ENCODE measurements around the gene OPCML. TPM values are rescaled to one million over a fixed set of nuclear protein-coding genes. Genes with fewer than 3 reads are reported as not detected.

The OPCML gene
- total and polyA plus RNA-seq, 2 of the 13 experiments (the other 11 are each of a cell fraction or from before 2014, with no cell fraction given), result not detected

DNA sequence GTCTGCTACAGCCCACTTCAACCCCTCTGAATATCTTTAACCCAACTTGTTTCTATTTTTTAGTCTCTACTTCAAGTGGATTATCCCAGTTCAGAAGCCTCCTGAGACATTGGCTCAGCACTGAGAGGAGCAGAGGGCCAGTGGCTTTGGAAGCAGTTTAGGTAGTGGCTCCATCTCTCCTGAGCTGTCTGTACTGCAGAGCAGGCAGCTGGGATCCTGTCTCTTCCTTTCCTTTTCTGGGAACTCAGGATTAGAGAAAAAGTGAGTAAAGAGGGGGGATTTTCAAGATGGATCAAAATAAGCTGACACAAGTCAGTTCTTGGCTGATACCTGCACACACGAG is 512.0 kb downstream of the OPCML start (continued):
- no peak for TF ChIP-seq ZKSCAN5 (CRISPR knock-in tag; IDR thresholded peaks at IDR 0.05)

DNA sequence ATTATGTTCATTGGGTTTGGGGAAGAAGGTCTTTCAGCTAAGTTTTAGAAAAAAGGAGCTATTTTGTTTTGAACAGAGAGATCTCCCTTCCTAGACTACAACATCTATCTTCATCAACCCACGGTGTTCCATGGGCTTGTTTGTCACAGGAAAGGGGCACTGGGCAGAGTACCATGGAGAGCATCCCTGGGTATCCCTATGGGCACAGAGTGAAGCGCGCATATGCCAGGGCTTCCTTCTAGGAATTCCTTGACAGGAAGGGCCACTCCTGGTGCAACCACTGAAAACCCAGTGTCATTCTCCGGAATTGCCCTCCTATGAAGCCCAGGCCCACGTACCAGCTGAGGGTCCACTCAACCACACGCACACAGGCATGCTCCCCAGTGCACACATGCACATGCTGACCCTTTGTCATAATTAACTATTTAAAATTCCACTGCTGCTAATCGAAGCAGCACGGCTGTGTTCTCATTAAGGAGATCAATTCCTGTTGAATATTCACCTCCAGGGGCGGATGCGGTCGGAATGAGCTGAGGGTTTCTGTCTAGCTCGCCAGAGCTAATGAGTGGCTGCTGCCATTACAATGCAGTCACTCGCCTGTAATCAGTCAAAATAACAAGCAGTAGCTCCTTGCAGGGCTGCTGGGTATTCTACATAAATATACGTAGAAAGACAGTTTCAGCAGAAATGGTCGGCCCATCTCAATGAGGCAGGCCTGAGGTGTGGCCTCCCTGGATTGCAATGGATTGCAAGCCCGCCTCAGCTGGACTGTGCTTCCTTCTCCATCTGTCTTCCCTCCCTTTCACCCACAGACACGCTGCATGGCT is 512.5 kb downstream of the OPCML start:
- no peak overlapping the region for H3K4me3 ChIP-seq (replicated peaks in 1 of 3; ENCODE audit: insufficient read depth in 1 of 3, low read depth in 2 of 3, low read length in 3 of 3)
- 5% methylated on average over 7 of the region's 17 CpGs for WGBS (ENCODE audit: low lambda C conversion rate)
- CTCF ChIA-PET (ENCODE audit: low intra/inter-chr PET ratio, low total read pairs), result no interaction called here
- H4K20me1 ChIP-seq (ENCODE audit: insufficient read depth, low read length), result no peaks in the 10 kb centered on the region
- intact Hi-C loops (cut with micrococcal nuclease; ENCODE audit: unreplicated experiment) (no loop called here), in situ Hi-C loops (cut with HindIII; ENCODE audit: extremely low pct_ligation_motif_present, low pct_unique_long_range_greater_than_20kb) (no loop called here)
- ATAC-seq, result no peak
- POLR2A ChIA-PET, result no interaction called here
- H2AFZ ChIP-seq (ENCODE audit: low read length), result no peak overlapping the region
- DNase-seq (ENCODE audit: low spot score), result no peak
- H3K79me2 ChIP-seq (ENCODE audit: insufficient read depth, low read length), result no peaks in the 10 kb centered on the region
- no peaks in the 10 kb centered on the region for H3K36me3 ChIP-seq (replicated peaks in 1 of 2; ENCODE audit: control insufficient read depth in 1 of 2, insufficient read depth in 2 of 2, low read length in 2 of 2)
- FAIRE-seq, result no peak
- H3K27me3 ChIP-seq (ENCODE audit: control insufficient read depth in 1 of 2, insufficient read depth in 2 of 2, low read length in 2 of 2), result peaks cover 0 to 17% of the 10 kb centered on the region in 2 experiments; a peak in 1 of 5 replicates
- H3K9ac ChIP-seq (ENCODE audit: insufficient read depth, low read depth, low read length), result no peak overlapping the region
- no peak overlapping the region for H3K27ac ChIP-seq (ENCODE audit: extremely low read length, insufficient read depth, low read length)
- H3K9me3 ChIP-seq (ENCODE audit: low read length), result no peaks in the 10 kb centered on the region
- TF ChIP-seq CBX5 (CRISPR knock-in tag; IDR thresholded peaks at IDR 0.05; ENCODE audit: borderline replicate concordance), result no peak
- no peak for TF ChIP-seq TCF7L2 (IDR thresholded peaks at IDR 0.05; ENCODE audit: low read depth, low read length)
- TF ChIP-seq NCOA1 (CRISPR knock-in tag; IDR thresholded peaks at IDR 0.05), result no peak
- no peak for TF ChIP-seq ZNF775 (CRISPR knock-in tag; IDR thresholded peaks at IDR 0.05; ENCODE audit: borderline replicate concordance)
- no peak for TF ChIP-seq ZNF577 (CRISPR knock-in tag; IDR thresholded peaks at IDR 0.05; ENCODE audit: borderline replicate concordance, low read depth)
- H3K4me1 ChIP-seq (ENCODE audit: insufficient read depth, low read length), result no peaks in the 10 kb centered on the region
- BruUV-seq (replicated peaks), result no TSS peak
- H3K4me2 ChIP-seq (ENCODE audit: low read depth, low read length), result no peak overlapping the region

DNA sequence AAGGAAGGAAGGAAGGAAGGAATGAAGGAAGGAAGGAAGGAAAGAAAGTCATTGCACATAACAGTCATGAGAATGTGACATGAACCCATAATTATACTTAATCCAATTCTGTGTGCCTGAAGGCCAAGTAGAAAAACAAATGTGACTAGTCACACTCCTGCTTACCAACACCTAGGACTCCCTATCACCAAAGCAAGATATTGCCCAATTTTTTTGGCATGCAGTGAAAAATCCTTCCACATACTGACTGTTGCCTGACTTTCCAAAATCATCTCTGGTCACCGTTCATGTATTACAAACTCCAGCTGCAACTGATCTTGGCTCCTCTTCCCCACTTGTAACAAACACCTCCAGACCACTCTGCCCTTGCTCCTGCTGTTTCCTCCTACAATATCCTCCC is 516.8 kb downstream of the OPCML start:
- no peak for FAIRE-seq
- no peaks in the 10 kb centered on the region for H3K9me3 ChIP-seq (ENCODE audit: low read length)
- in situ Hi-C loops (cut with HindIII; ENCODE audit: extremely low pct_ligation_motif_present, low pct_unique_long_range_greater_than_20kb), result no loop called here
- no peak overlapping the region for H3K4me3 ChIP-seq (replicated peaks in 1 of 3; ENCODE audit: insufficient read depth in 1 of 3, low read depth in 2 of 3, low read length in 3 of 3)
- DNase-seq (ENCODE audit: low spot score), result no peak
- ATAC-seq, result no peak
- WGBS (ENCODE audit: low lambda C conversion rate), result 0% methylated on average over 1 of the region's 1 CpG
- intact Hi-C loops (cut with micrococcal nuclease; ENCODE audit: unreplicated experiment), result no loop called here
- no peak overlapping the region for H2AFZ ChIP-seq (ENCODE audit: low read length)
- peaks cover 0 to 13% of the 10 kb centered on the region in 2 experiments; a peak in 1 of 5 replicates for H3K27me3 ChIP-seq (ENCODE audit: control insufficient read depth in 1 of 2, insufficient read depth in 2 of 2, low read length in 2 of 2)
- CTCF ChIA-PET (ENCODE audit: low intra/inter-chr PET ratio, low total read pairs), result no interaction called here
- no peaks in the 10 kb centered on the region for H3K79me2 ChIP-seq (ENCODE audit: insufficient read depth, low read length)
- no TSS peak for BruUV-seq (replicated peaks)
- H3K27ac ChIP-seq (ENCODE audit: extremely low read length, insufficient read depth, low read length), result no peak overlapping the region
- H3K36me3 ChIP-seq (replicated peaks in 1 of 2; ENCODE audit: control insufficient read depth in 1 of 2, insufficient read depth in 2 of 2, low read length in 2 of 2), result no peaks in the 10 kb centered on the region
- no peaks in the 10 kb centered on the region for H4K20me1 ChIP-seq (ENCODE audit: insufficient read depth, low read length)
- H3K4me1 ChIP-seq (ENCODE audit: insufficient read depth, low read length), result no peaks in the 10 kb centered on the region
- H3K9ac ChIP-seq (ENCODE audit: insufficient read depth, low read depth, low read length), result no peak overlapping the region
- H3K4me2 ChIP-seq (ENCODE audit: low read depth, low read length), result no peak overlapping the region
- POLR2A ChIA-PET, result no interaction called here
- TF ChIP-seq KDM3A (CRISPR knock-in tag; IDR thresholded peaks at IDR 0.05; ENCODE audit: low read depth) (no peak), ZNF784 (CRISPR knock-in tag; IDR thresholded peaks at IDR 0.05; ENCODE audit: borderline replicate concordance) (no peak), SETDB1 (CRISPR knock-in tag; IDR thresholded peaks at IDR 0.05; ENCODE audit: borderline replicate concordance) (no peak)
- TF ChIP-seq, protein P1, sequence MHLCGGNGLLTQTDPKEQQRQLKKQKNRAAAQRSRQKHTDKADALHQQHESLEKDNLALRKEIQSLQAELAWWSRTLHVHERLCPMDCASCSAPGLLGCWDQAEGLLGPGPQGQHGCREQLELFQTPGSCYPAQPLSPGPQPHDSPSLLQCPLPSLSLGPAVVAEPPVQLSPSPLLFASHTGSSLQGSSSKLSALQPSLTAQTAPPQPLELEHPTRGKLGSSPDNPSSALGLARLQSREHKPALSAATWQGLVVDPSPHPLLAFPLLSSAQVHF (CRISPR knock-in tag; IDR thresholded peaks at IDR 0.05), result no peak

All from HepG2 (cell line).